ENCODE results near the gene MRPS24.

Gene MRPS24

DNA sequence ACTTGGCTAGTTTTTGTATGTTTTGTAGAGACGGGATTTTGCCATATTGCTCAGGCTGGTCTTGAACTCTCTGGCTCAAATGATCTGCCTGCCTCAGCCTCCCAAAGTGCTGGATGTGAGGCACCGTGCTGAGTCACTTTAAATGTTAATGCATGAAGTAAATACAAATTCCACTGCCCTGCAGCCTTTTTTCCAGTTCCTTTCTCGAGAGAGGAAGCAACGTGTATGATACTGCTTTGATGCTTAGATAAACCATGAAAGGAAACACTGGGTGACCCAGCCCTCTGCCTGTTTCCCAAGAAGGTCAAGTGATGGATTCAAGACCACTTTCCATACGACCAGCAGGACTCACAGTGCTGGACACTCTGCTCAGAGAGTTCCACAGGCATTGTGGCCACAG is 11.3 kb upstream of the MRPS24 start:
- Histone ChIP-seq H3K4me3 (replicated peaks; ENCODE audit: low read depth, low read length) (no peak overlapping the region), H3K36me3 (ENCODE audit: control insufficient read depth, insufficient read depth, low read length) (peaks cover 28% of the 10 kb centered on the region), H3K27me3 (replicated peaks; ENCODE audit: control insufficient read depth, insufficient read depth, low read length) (no peaks in the 10 kb centered on the region)
- TF ChIP-seq, protein P1, sequence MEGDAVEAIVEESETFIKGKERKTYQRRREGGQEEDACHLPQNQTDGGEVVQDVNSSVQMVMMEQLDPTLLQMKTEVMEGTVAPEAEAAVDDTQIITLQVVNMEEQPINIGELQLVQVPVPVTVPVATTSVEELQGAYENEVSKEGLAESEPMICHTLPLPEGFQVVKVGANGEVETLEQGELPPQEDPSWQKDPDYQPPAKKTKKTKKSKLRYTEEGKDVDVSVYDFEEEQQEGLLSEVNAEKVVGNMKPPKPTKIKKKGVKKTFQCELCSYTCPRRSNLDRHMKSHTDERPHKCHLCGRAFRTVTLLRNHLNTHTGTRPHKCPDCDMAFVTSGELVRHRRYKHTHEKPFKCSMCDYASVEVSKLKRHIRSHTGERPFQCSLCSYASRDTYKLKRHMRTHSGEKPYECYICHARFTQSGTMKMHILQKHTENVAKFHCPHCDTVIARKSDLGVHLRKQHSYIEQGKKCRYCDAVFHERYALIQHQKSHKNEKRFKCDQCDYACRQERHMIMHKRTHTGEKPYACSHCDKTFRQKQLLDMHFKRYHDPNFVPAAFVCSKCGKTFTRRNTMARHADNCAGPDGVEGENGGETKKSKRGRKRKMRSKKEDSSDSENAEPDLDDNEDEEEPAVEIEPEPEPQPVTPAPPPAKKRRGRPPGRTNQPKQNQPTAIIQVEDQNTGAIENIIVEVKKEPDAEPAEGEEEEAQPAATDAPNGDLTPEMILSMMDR (IDR thresholded peaks at IDR 0.05; ENCODE audit: insufficient read depth, low read length, poor library complexity, severe bottlenecking) = no peak
- no peak for DNase-seq (ENCODE audit: extremely low read depth, insufficient read length)

DNA sequence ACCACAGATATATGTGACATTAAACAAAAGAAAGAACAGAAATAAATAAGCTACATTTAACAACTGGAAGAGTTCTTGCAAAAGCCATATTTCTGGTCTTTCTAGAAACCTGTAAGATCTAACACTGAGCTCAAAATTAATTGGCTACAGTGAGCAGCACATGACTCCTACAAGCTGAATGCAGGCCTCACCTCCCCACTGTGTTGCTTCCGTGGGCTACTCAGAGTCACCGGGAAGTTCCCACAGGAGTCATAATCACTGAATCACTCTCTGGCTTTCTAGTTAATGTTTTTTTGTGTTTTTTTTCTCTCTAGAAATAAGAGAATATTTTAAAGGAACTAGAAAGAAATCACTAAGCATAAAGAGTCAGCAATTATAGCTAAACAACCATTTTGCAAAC is 10.2 kb upstream of the MRPS24 start:
- H3K36me3 ChIP-seq (ENCODE audit: control insufficient read depth, insufficient read depth, low read length) = peaks cover 28% of the 10 kb centered on the region
- H3K4me3 ChIP-seq (replicated peaks; ENCODE audit: low read depth, low read length) = no peak overlapping the region
- TF ChIP-seq, protein P1 (IDR thresholded peaks at IDR 0.05; ENCODE audit: insufficient read depth, low read length, poor library complexity, severe bottlenecking) = no peak
- no peak for DNase-seq (ENCODE audit: extremely low read depth, insufficient read length)
- no peaks in the 10 kb centered on the region for H3K27me3 ChIP-seq (replicated peaks; ENCODE audit: control insufficient read depth, insufficient read depth, low read length)

DNA sequence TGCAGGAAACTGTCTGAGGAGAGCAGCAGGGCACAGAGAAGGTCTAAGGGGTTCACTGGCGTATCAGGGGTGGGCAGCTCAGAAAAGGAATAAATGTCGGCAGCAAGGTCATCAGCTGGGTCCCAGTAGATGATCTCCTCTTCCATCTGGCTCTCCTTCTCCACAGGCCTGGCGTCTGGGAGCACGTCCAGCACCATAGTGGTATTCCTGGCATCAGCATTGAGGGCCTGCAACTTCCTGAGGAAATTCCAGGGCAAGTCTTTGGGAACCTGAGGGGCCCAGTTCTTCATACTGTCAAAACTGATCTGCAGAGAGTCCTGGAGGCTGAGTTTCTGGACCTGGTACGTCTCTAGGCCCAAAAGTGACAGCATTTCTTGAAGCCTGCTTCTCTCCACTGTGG is 9.6 kb upstream of the MRPS24 start:
- TF ChIP-seq, protein P1 (IDR thresholded peaks at IDR 0.05; ENCODE audit: insufficient read depth, low read length, poor library complexity, severe bottlenecking) = no peak
- no peak for DNase-seq (ENCODE audit: extremely low read depth, insufficient read length)
- H3K27me3 ChIP-seq (replicated peaks; ENCODE audit: control insufficient read depth, insufficient read depth, low read length) = no peaks in the 10 kb centered on the region
- H3K4me3 ChIP-seq (replicated peaks; ENCODE audit: low read depth, low read length) = no peak overlapping the region
- peaks cover 24% of the 10 kb centered on the region for H3K36me3 ChIP-seq (ENCODE audit: control insufficient read depth, insufficient read depth, low read length)

DNA sequence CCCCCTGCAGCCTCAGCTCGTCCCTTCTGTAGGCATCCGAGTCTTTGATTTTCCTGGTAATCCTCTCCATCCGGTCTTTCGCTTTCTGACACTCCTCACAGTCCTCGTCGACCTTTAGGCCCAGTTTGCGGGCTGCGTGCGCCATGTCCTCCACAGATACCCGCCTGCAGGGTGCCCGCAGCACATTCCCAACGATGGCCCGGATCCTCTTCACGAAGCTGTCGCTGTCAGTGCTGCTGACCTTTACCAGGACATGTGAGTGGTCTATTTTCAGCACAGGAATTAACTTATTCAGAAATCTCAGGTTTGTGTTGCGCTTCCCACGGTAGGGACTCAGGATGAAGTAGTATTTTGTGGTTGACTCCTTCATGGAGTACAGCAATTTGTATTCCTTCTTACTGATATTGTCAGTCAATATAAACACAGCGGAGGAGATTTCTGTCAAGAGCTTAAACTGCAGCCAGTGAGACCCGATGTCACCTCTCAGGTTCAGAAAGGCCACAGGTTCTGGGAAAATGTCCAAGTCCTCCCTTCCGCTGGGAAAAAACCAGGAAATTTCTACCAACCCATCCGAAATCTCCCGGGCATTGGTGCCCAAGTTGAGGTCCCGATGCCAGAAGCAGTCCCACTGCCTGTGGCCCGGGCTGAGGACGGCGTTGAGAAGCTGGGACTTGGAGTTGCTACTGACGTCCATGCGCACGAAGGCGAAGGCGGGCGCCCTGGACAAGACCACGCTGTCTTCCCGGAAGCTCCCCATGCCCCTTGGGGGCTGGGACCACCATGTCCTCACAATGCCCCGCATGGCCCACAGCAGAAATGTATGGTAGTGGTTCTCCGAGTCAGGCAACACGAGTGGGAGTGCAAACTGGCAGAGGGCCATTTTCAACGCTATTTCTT is 8.9 kb upstream of the MRPS24 start:
- no peak for DNase-seq (ENCODE audit: extremely low read depth, insufficient read length)
- TF ChIP-seq, protein P1 (IDR thresholded peaks at IDR 0.05; ENCODE audit: insufficient read depth, low read length, poor library complexity, severe bottlenecking) = no peak
- Histone ChIP-seq H3K27me3 (replicated peaks; ENCODE audit: control insufficient read depth, insufficient read depth, low read length) (no peaks in the 10 kb centered on the region), H3K36me3 (ENCODE audit: control insufficient read depth, insufficient read depth, low read length) (peaks cover 23% of the 10 kb centered on the region), H3K4me3 (replicated peaks; ENCODE audit: low read depth, low read length) (no peak overlapping the region)

DNA sequence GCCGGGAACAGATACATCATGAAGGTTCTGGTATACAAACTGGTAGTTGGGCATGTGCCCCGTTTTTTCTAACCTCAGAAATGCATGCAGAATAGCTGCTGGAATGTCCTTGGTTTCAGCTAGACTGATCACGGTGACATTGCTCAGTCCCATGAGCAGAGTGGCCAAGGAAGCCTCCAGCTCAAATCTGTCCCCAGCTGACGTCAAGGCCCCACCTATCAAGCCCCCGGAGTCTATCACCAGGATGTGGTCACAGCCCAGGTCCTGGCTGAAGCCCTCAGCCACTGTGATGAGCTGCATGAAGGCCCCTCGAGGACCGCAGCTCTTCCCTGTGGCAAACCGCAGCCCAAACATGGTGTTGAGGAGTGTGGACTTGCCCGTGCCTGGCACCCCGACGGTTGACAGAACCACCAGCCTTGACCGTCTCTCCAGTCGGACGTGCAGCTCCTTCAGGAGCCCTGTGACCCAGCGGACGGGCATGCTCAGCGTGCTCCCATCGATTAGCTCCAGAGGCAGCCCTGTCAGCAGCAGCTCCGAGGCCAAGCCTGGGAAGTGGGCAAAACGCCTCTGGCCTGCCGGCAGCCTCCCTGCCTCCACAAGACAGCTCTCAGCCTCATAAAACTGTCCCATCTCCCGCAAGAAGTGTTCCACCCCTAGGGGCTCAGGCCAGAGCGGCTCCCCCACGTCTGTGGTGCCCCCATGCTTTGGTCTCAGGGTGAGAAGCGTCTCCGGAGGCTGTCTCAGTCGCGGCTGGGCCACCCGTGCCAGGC is 7.8 kb upstream of the MRPS24 start:
- TF ChIP-seq, protein P1 (IDR thresholded peaks at IDR 0.05; ENCODE audit: insufficient read depth, low read length, poor library complexity, severe bottlenecking) = no peak
- DNase-seq (ENCODE audit: extremely low read depth, insufficient read length) = peak; percentile 42
- Histone ChIP-seq H3K4me3 (replicated peaks; ENCODE audit: low read depth, low read length) (no peak overlapping the region), H3K36me3 (ENCODE audit: control insufficient read depth, insufficient read depth, low read length) (peaks cover 23% of the 10 kb centered on the region), H3K27me3 (replicated peaks; ENCODE audit: control insufficient read depth, insufficient read depth, low read length) (no peaks in the 10 kb centered on the region)

All from GM06990 (cell line).